GM18867 (cell line): ENCODE data around the gene CORO1A.
"Not testable (repeated sequence)": the region's sequence is repeated elsewhere in the genome, so short reads cannot be mapped to it uniquely, and the experiment has no call there.

ENCODE experiments used
- ATAC-seq: cut with Tn5 transposase; IDR thresholded peaks from one replicate; pipeline ENCODE4 v1.9.1; 2021; ENCODE audit warnings: mild to moderate bottlenecking, moderate library complexity; ENCODE audit not compliant: unreplicated experiment

The CORO1A gene

DNA sequence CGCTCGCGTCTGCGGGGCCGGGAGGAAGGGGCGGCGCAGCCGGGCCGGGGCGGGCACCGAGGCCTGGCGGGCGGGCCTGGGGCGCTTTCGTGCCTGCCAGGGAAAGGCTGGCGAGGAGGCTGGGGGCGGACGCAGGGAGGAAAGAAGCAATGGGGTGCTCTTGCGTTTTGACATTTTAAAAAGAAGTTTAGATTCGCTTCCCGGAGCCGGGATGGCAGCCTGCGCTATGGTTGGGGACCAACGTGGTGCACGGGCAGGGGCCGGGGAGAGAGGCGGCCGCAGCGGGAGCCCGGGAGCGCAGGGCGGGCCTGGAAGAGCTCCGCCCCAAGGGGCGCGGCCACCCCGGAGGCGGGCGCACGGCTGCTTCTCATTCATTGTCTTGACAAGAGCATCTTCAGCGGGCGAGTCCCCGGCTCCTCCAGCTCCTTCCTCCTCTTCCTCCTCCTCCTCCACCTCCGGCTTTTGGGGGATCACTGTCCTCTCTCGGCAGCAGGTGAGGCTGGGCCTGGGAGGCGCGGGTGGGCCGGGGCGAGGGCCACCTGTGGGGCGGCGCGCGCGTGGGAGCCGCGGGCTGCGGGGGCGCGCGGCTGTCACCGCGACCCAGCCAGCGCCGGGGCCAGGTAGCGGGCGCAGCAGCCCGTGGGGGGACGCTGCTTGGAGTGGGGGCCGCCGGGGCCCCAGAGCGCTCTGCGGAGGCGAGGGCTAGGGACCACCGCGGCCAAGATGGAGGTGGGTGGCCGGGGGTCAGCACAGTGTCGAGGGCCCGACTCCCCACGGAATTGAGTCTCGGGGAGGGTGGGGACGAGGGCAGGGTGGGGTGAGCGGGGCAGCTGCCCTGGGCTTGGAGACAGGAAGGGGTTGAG is at the start of gene CORO1A:
Gene CORO1A (plus strand): TSS at position 370 of the 863 bp plus-strand sequence. CDS start 1,608 bp downstream, outside the sequence.
- peak; percentile 43 for ATAC-seq

DNA sequence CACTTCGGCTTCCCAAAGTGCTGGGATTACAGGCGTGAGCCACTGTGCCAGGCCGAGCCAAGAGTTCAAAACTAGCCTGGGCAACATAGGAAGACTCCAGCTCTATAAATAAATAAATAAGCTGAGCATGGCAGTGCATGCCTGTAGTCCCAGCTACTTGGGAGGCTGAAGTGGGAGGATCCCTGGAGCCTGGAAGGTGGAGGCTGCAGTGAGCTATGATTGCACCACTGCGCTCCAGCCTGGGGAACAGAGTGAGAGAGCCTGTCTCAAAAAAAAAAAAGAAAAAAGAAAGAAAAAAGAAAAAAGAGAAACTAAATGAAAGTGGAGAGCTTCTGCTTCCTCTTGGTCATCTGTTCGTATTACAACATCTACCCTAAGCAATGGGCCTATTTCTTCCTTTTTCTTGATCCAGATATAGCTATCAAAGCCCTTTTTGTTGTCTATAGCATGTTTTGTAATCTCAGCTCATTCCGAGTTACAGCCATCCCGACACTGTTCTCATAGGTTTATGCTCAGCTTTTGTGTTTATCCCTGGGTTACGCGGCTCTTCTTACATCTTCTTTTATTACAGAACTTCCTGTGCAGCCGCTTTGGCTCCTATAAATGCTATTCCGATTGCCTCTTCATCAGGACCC is 46.3 kb upstream of the CORO1A start:
- ATAC-seq: no peak

GRCh38 chr16:30137897-30138296 is 45.5 kb upstream of the CORO1A start:
- no peak for ATAC-seq

DNA sequence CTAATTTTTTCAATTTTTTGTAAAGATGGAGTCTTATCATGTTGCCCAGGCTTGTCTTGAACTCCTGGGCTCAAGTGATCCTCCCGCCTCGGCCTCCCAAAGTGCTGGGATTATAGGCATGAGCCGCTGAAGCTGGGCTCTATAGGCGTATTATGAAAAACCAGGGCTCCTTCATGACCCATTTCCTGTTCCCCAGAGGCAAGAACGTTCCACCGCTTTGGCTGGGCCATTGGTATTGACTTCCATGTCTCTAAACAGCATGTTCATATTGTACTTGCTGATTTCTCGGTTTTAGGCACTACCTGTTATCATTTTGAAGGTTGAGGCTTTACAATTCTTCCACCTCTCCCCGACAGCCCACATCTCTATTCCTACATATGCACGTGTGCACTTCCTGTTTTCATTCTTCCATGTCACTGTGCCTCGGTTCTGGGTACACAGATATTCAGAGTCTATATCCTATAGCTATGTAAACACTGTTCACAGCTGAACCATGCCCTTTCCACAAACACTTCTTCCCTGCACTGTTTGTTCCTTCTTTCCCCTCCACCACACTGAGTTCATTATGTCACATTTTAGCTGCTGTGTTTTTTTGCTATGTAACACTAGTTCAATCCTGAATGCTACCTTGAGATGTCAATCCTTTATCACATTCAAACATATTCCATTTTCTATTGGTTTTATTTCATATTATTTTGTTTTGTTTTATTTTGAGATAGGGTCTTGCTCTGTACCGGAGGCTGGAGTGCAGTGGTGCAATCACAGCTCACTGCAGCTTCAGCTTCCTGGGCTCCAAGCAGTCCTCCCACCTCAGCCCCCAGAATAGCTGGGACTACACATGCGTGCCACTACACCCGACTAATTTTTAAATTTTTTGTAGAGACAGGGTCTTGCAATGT is 43.6 kb upstream of the CORO1A start:
- ATAC-seq: no peak

GRCh38 chr16:30141750-30142149 is 41.7 kb upstream of the CORO1A start:
- ATAC-seq: no peak

GRCh38 chr16:30142672-30143346 is 40.6 kb upstream of the CORO1A start:
- ATAC-seq: no peak

DNA sequence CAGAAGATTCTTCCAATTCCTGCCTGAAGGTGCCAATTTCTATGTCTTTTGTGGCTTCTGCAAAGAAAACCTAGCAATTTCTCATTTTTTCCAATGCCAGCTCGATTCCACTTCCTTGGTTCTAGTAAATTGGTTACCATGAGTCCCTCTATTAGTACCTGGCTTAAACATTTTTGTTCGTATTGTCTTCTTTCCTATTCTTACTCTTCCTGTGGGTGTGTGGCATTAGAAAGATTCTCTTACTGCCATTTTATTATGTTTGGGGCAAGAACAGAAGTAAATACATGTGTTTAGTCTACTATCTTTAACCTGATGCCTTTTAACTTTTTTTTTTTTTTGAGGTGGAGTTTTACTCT is 40.1 kb upstream of the CORO1A start:
- ATAC-seq: no peak

GRCh38 chr16:30144017-30144416 is 39.4 kb upstream of the CORO1A start:
- no peak for ATAC-seq

- no peak for ATAC-seq
Observed at GRCh38 chr16:30144917-30145316, 38.5 kb upstream of the CORO1A start.

DNA sequence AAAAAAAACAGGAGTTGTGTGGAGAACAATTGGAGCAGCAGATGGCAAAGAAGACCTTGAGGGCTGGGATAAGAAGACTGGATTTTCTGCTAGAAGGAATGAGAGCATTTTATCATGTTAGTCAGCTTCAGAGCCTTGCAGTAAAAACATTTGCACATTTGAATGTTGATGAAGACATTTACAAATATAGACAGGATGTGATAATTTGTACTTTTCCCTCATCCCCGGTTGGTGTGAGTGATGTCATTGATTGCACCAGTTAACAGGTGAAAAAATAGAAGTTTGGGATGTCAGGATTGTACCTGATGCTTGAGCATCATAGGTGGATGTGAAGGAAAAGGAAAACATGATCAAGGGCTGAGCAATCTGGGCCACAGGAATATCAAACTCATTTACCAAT is 37.7 kb upstream of the CORO1A start:
- no peak for ATAC-seq

GRCh38 chr16:30147843-30148510 is 35.4 kb upstream of the CORO1A start:
- ATAC-seq: no peak

DNA sequence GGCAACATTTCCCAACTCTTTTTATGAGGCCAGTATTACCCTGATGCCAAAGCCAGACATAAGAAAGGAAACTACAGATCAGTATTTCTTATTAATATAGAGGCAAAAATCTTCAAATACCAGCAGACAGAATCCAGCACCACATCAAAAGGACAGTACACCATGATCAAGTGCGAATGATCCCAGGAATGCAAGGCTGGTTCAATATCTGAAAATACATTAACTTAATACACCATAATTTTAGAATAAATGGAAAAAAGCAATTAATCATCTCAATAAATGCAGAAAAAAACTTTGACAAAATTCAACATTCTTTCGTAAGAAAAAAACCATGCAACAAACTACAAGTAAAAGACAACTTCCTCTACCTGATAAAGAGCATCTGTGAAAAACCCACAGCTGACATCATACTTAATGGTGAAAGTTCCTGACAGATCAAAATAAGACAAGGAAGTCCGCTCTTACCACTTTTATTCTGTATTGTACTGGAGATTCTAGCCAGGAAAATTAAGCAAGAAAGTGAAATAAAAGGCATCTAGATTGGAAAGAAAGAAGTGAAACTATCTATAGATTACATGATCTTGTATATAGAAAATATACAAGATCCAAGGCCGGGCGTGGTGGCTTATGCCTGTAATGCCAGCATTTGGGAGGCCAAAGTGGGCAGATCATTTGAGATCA is 34.0 kb upstream of the CORO1A start:
- ATAC-seq: no peak

GRCh38 chr16:30151091-30151490 is 32.3 kb upstream of the CORO1A start:
- ATAC-seq: no peak

DNA sequence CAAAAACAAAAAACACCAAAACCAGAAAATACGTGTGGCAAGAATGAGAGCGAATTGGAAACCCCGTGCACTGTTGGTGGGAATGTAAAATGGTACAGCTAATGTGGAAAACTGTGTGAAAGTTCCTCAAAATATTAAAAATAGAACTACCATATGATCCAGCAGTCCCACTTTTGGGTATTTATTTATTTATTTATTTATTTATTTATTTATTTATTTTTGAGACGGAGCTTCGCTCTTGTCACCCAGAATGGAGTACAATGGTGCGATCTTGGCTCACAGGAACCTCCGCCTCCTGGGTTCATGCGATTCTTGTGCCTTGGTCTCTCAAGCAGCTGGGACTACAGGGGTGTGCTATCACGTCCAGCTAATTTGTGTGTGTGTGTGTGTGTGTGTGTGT is 30.9 kb upstream of the CORO1A start:
- no peak for ATAC-seq

GRCh38 chr16:30155188-30155587 is 28.2 kb upstream of the CORO1A start:
- no peak for ATAC-seq

DNA sequence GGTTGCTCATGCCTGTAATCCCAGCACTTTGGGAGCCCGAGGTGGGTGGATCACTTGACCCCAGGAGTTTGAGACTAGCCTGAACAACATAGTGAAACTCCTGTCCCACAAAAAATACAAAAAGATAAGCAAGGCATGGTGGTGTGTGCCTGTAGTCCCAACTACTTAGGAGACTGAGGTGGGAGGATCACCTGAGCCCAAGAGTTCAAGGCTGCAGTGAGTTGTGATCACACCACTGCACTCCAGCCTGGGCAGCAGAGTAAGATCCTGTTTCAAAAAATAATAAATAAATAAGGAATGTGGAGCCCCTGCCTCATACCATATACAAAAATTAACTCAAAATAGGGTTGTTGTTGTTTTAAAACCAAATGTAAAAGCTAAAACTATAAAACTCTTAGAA is 26.2 kb upstream of the CORO1A start:
- no peak for ATAC-seq

DNA sequence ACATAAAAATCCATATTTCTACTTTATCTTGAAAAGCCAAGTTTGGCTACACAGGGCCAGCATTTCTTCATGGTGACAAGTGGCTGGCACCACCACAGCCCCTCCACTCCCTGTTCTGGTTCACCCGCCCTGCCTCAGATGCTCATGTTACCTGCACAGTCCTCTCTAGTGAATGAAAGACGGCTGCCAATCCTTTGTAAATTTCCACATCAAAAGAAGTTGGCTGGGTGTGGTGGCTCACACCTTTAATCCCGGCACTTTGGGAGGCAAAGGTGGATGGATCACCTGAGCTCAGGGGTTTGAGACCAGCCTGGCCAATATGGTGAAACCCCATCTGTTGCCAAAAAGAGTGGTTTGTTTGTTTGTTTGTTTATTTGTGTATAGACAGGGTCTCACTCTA is 19.9 kb upstream of the CORO1A start:
- no peak for ATAC-seq

- no peak for ATAC-seq
Observed at GRCh38 chr16:30166202-30166902, 17.1 kb upstream of the CORO1A start.

GRCh38 chr16:30168746-30169145 is 14.7 kb upstream of the CORO1A start:
- not testable (repeated sequence) for ATAC-seq
